Neural cell (in vitro differentiated cells): Measurements from ENCODE around the gene PTPN3.

Experiments used
- CTCF ChIP-seq: fragments of 450-650 bp; IDR thresholded peaks from 2 replicates; pipeline ENCODE4 v1.5.1; 2014; ENCODE audit warnings: antibody characterized with exemption, mild to moderate bottlenecking, moderate library complexity; ENCODE audit not compliant: poor library complexity, severe bottlenecking
- REST ChIP-seq: IDR thresholded peaks from 2 replicates; pipeline ENCODE4 v1.6.1; 2012; ENCODE audit warnings: borderline replicate concordance
- SMC3 ChIP-seq: fragments of 450-650 bp; conservative IDR thresholded peaks from 2 replicates; pipeline ENCODE4 v1.6.1; 2014; ENCODE audit warnings: antibody characterized with exemption, mild to moderate bottlenecking, moderate library complexity; ENCODE audit not compliant: poor library complexity
- TAF1 ChIP-seq: IDR thresholded peaks from 2 replicates; pipeline ENCODE4 v1.6.1; 2012; ENCODE audit warnings: low read depth

- TF ChIP-seq CTCF (no peak), SMC3 (no peak), REST (no peak), TAF1 (no peak)
Observed at GRCh38 chr9:109509611-109510010, 11.5 kb upstream of the PTPN3 start.
